Hepatocyte (in vitro differentiated cells): Measurements from ENCODE around the gene TRAF3.

Source experiments
- CTCF ChIP-seq: fragments of 200-600 bp; sonication (generic); IDR thresholded peaks from 2 replicates; pipeline ENCODE4 v1.5.1; 2016; ENCODE audit warnings: antibody characterized with exemption, mild to moderate bottlenecking; ENCODE audit not compliant: poor library complexity
- EZH2phosphoT487 ChIP-seq: fragments of 200-600 bp; sonication (generic); IDR thresholded peaks from one replicate; pipeline ENCODE4 v1.6.1; 2018; ENCODE audit warnings: antibody characterized with exemption, mild to moderate bottlenecking, low read depth, moderate library complexity; ENCODE audit not compliant: unreplicated experiment, severe bottlenecking

GRCh38 chr14:102935756-102936155, 158.5 kb downstream of the TRAF3 start:
- TF ChIP-seq CTCF (no peak), EZH2phosphoT487 (no peak)
